Mammary epithelial cell (primary cell): ENCODE measurements around the gene NHLRC4.

Experiments
- CTCF ChIP-seq, 2 donors: IDR thresholded peaks in 1 of 2; conservative IDR thresholded peaks in 1 of 2; 2 replicates each; pipeline ENCODE4 v1.5.1; 2011 to 2012; ENCODE audit warnings: inconsistent platforms in 2 of 2, low read length in 2 of 2, mild to moderate bottlenecking in 2 of 2, control low read depth in 1 of 2, low read depth in 1 of 2; ENCODE audit not compliant: insufficient read depth in 1 of 2; ENCODE audit errors: extremely low read depth in 1 of 2
- EZH2 ChIP-seq: IDR thresholded peaks from 2 replicates; pipeline ENCODE4 v1.6.1; 2012; ENCODE audit warnings: low read length, inconsistent platforms, borderline replicate concordance

DNA sequence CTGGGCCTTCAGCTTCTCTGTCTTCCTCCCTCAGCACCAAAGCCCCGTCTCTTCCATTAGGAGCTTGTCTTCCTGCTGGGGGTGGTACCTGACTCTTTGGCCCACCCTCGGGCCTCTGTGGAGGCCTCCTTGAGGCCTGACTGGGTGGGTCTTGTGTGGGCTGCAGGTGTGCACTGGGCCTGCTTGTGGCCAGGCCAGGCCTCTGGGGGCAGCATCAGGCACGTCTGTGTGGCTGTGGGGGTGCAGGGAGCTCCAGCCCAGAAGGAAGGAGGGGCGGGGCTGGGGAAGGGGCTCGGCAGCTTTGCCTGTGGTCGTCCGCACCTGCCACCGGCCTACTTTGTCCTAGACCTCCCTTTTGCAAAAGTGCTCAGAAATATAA, 10.0 kb downstream of the NHLRC4 start:
- TF ChIP-seq CTCF (conservative IDR thresholded peaks at IDR 0.05 in 1 of 2, IDR thresholded peaks at IDR 0.05 in 1 of 2; ENCODE audit: extremely low read depth in 1 of 2, insufficient read depth in 1 of 2, low read depth in 1 of 2, low read length in 2 of 2): no peak
- no peak for TF ChIP-seq EZH2
